SH-SY5Y (cell line): ENCODE data around the gene ENOX1.

Source experiments
- GATA2 ChIP-seq: IDR thresholded peaks from 2 replicates; pipeline ENCODE4 v1.6.1; 2011; ENCODE audit warnings: mild to moderate bottlenecking, low read depth, low read length
- GATA3 ChIP-seq: IDR thresholded peaks from 2 replicates; pipeline ENCODE4 v1.6.1; 2011; ENCODE audit warnings: low read depth, mild to moderate bottlenecking, low read length, moderate library complexity

DNA sequence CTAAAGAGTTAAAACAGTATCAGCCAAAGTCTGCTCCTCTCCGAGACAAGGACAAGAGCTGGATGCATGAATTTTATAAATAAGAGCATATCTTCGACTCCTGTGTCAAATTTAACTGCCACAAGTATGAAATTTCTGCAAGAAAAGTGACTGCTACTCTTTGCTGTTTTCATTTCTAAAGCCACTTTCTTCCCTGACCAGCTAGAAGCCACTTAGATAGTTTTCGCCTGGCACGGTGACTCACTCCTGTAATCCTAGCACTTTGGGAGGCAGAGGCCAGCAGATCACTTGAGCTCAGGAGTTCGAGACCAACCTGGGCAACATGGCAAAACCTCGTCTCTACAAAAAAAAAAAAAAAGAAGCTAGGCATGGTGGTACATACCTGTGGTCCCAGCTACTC is 61.3 kb downstream of the ENOX1 start:
- TF ChIP-seq GATA3: no peak
- TF ChIP-seq GATA2: no peak
